Activated B cell treated with CpG ODN at 0.5 μM for 24 hours (primary cell): Measurements from ENCODE around the gene CAVIN1. TPM values are rescaled to one million over a fixed set of nuclear protein-coding genes. Genes with fewer than 3 reads are reported as not detected.

ENCODE experiments used
- ATAC-seq: fragments of 200-7000 bp; cut with Tn5 transposase; one replicate; pipeline ENCODE4 v1.10.0; 2021; ENCODE audit warnings: low read depth, mild to moderate bottlenecking, moderate library complexity
- CTCF ChIA-PET: fragments of 350-600 bp; sonication (Branson Sonifier 250); formaldehyde crosslinking; loops from one replicate; lab custom pipeline; 2021; ENCODE audit warnings: antibody characterized with exemption; lab: Charles Lee
- POLR2A ChIA-PET: fragments of 350-600 bp; sonication (Branson Sonifier 250); formaldehyde crosslinking; loops from one replicate; lab custom pipeline; 2021; ENCODE audit warnings: antibody characterized with exemption; lab: Charles Lee
- DNase-seq: peaks from one replicate; pipeline ENCODE4 v3.0.0; 2022
- H3K27ac Mint-ChIP-seq: one replicate; pipeline ENCODE4 v1.8.0; 2020; ENCODE audit warnings: mixed read lengths
- H3K27me3 Mint-ChIP-seq: one replicate; pipeline ENCODE4 v1.8.0; 2021; ENCODE audit warnings: mixed read lengths
- H3K36me3 Mint-ChIP-seq: one replicate; pipeline ENCODE4 v1.8.0; 2021; ENCODE audit warnings: low read depth, mixed read lengths
- H3K4me1 Mint-ChIP-seq: one replicate; pipeline ENCODE4 v1.8.0; 2021; ENCODE audit warnings: mixed read lengths
- H3K4me3 Mint-ChIP-seq: one replicate; pipeline ENCODE4 v1.8.0; 2020; ENCODE audit warnings: mild to moderate bottlenecking, mixed read lengths
- H3K9me3 Mint-ChIP-seq: one replicate; pipeline ENCODE4 v1.8.0; 2020; ENCODE audit warnings: mixed read lengths
- intact Hi-C: fragments of 100-400 bp; cut with micrococcal nuclease; formaldehyde crosslinking; loops from one replicate; pipeline ENCODE4 v1.15.1; 2024
- total RNA-seq: library from RNA; stranded (reverse); gene quantifications from 2 replicates; pipeline ENCODE4 v1.2.3, GENCODE V29; 2022
- TF ChIP-seq, protein P1 (sequence below): fragments of 200-600 bp; IDR thresholded peaks from one replicate; pipeline ENCODE4 v1.8.0; 2022; ENCODE audit warnings: antibody characterized with exemption, mild to moderate bottlenecking

The CAVIN1 gene
- total RNA-seq, 1 donor from 2014 or later = 0.20 TPM

DNA sequence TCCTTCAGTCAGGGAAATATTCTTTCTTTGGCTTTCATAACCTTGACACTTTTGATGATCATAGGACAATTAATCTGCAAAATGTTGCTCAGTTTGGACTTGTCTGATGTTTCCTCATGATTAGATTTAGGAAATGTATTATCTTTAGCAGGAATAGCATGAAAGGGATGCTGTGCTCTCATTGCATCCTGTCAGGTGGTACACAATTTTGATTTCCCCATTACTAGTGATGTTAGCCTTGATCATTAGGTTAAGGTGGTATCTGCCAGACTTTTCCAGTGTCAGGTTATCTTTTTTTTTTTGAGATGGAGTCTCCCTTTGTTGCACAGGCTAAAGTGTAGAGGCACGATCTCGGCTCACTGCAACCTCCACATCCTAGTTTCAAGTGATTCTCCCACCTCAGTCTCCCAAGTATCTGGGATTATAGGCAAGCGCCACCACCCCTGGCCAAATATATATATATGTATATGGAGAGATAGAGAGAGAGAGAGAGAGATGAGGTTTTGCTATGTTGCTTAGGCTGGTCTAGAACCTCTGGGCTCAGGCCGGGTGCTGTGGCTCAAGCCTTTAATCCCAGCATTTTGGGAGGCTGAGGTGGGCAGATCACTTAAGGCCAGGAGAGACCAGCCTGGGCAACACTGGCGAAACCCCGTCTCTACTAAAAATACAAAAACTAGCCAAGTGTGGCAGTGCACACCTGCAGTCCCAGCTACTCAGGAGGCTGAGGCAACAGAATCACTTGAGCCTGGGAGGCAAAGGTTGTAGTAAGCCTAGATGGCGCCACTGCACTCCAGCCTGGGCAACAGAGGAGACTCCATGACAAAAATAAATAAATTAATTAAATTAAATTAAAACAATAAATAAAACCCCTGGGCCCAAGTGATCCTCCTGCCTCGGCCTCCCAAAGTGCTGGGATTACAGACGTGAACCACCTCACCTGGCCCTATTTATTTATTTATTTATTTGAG is 15.8 kb upstream of the CAVIN1 start:
- DNase-seq = no peak
- H3K27me3 Mint-ChIP-seq = no peaks in the 10 kb centered on the region
- ChIA-PET POLR2A (interaction anchor here (0.6 to 0.7 kb wide), 2 partner anchors 16 to 162 kb away, joined by 3 read pairs; no protein-coding TSS in a partner anchor), CTCF (interaction anchor here (0.7 to 0.9 kb wide), 4 partner anchors 18 to 226 kb away, joined by 3 read pairs; no protein-coding TSS in a partner anchor)
- ATAC-seq = peak; percentile 67
- intact Hi-C loops = loop anchor here (2.0 to 5.0 kb wide), 2 partner anchors 20 to 33 kb away; partner anchors contain the start of gene ATP6V0A1
- H3K9me3 Mint-ChIP-seq = no peaks in the 10 kb centered on the region
- no peak overlapping the region for H3K4me3 Mint-ChIP-seq
- no peaks in the 10 kb centered on the region for H3K36me3 Mint-ChIP-seq
- H3K27ac Mint-ChIP-seq = no peak overlapping the region
- H3K4me1 Mint-ChIP-seq = peaks cover 17% of the 10 kb centered on the region
- TF ChIP-seq, protein P1, sequence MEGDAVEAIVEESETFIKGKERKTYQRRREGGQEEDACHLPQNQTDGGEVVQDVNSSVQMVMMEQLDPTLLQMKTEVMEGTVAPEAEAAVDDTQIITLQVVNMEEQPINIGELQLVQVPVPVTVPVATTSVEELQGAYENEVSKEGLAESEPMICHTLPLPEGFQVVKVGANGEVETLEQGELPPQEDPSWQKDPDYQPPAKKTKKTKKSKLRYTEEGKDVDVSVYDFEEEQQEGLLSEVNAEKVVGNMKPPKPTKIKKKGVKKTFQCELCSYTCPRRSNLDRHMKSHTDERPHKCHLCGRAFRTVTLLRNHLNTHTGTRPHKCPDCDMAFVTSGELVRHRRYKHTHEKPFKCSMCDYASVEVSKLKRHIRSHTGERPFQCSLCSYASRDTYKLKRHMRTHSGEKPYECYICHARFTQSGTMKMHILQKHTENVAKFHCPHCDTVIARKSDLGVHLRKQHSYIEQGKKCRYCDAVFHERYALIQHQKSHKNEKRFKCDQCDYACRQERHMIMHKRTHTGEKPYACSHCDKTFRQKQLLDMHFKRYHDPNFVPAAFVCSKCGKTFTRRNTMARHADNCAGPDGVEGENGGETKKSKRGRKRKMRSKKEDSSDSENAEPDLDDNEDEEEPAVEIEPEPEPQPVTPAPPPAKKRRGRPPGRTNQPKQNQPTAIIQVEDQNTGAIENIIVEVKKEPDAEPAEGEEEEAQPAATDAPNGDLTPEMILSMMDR = no peak

DNA sequence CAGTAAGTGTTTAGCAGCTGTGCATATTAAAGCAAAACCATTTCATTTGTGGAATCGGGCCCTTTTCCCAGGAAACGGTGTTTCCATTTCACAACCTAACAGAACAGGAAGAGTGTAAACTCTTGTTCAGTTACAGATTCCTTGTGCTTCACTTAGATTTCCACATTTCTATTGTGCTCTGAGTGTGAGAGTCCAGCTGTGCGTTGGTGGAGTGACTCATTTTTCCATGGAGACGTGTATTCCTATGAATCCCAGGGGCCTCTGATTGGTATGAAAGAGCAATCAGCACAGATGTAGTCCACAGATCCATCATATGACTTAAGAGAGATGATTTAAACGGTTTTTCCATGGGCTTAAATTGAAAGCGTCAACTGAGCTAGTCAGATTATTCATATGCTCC is 13.3 kb upstream of the CAVIN1 start:
- intact Hi-C loops = loop anchor here (5.0 kb wide), 1 partner anchor 36 kb away; no protein-coding TSS in a partner anchor
- H3K36me3 Mint-ChIP-seq = no peaks in the 10 kb centered on the region
- TF ChIP-seq, protein P1 = no peak
- H3K9me3 Mint-ChIP-seq = no peaks in the 10 kb centered on the region
- H3K27ac Mint-ChIP-seq = no peak overlapping the region
- ChIA-PET CTCF (no interaction called here), POLR2A (no interaction called here)
- DNase-seq (no peak), ATAC-seq (no peak)
- H3K4me1 Mint-ChIP-seq = peaks cover 10% of the 10 kb centered on the region
- no peak overlapping the region for H3K4me3 Mint-ChIP-seq
- no peaks in the 10 kb centered on the region for H3K27me3 Mint-ChIP-seq

DNA sequence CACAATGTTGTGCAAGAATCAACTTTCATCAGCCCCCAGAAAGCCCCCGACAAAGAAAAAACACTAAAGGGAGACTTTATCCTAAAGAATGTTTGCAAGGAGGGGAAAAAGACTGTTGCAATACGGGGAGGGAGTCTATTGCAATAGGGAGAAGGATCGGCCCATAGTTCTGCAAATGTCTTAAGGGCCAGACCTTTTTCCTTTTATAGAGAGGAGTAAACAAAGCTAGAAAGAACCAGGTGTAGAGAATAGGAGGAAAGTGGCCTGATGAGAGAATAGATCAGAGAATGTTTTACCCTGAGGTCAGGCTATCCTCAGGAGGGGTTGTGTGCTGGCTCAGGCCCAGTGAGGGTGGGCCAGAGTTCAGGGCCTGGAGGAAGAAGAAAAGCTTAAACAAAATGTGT is 8.7 kb upstream of the CAVIN1 start:
- POLR2A ChIA-PET = no interaction called here
- DNase-seq (no peak), ATAC-seq (no peak)
- TF ChIP-seq, protein P1 = no peak
- H3K9me3 Mint-ChIP-seq = no peaks in the 10 kb centered on the region
- peaks cover 9% of the 10 kb centered on the region for H3K27me3 Mint-ChIP-seq
- intact Hi-C loops = no loop called here
- CTCF ChIA-PET = interaction anchor here (1.6 to 7.3 kb wide), 2 partner anchors 63 to 85 kb away, joined by 3 to 49 read pairs; no protein-coding TSS in a partner anchor
- H3K4me3 Mint-ChIP-seq = no peak overlapping the region
- H3K27ac Mint-ChIP-seq = no peak overlapping the region
- no peaks in the 10 kb centered on the region for H3K36me3 Mint-ChIP-seq
- H3K4me1 Mint-ChIP-seq = peaks cover 6% of the 10 kb centered on the region

DNA sequence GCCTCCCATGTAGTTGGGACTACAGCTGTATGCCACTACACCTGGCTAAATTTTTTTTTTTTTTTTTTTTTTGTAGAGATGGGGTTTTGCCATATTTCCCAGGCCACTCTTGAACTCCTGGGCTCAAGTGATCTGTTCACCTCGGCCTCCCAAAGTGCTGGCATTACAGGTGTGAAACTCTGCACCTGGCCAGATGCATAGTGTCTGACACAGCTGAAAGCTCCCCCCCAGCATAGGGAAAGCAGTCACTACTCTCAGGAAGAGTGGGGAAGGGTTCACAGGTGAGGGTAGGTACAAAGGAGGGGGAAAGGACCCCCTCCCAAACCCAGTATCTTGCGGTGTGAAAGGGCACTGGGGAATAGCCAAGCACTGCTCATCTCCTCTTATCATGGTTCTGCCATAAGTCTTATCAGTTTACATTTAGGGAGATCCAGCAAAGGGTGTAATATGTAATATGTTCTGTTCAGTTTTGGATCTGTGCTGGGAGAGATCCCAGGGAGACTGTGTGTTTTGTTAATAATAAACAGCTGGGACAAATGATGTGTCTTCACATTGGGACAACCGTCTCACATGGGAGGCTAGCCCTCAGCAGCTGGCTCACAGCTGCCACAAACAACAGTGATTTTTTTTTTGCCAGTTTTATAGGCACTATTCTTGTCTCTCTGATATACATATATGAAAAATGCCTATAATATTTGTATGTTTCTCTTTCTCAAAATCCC is 6.8 kb upstream of the CAVIN1 start:
- DNase-seq = no peak
- Mint-ChIP-seq H3K27me3 (peaks cover 13% of the 10 kb centered on the region), H3K27ac (no peak overlapping the region), H3K4me1 (peaks cover 6% of the 10 kb centered on the region), H3K9me3 (no peaks in the 10 kb centered on the region), H3K4me3 (no peak overlapping the region), H3K36me3 (no peaks in the 10 kb centered on the region)
- POLR2A ChIA-PET = interaction anchor here (0.9 kb wide), 1 partner anchor 30 kb away, joined by 14 read pairs; no protein-coding TSS in a partner anchor
- CTCF ChIA-PET = interaction anchor here (0.9 to 7.3 kb wide), 5 partner anchors 11 to 97 kb away, joined by 3 to 49 read pairs (median 10); no protein-coding TSS in a partner anchor
- TF ChIP-seq, protein P1 = no peak
- no peak for ATAC-seq
- intact Hi-C loops = loop anchor here (2.0 kb wide), 1 partner anchor 29 kb away; the partner anchor contains the start of gene ATP6V0A1
